ENCODE results near the gene TFCP2L1.
"Not testable (repeated sequence)": the region's sequence is repeated elsewhere in the genome, so short reads cannot be mapped to it uniquely, and the experiment has no call there.

TFCP2L1 gene

GRCh38 chr2:121234144-121234543 is 50.9 kb downstream of the TFCP2L1 start:
- no peak for TF ChIP-seq FOXP2 (optimal IDR thresholded peaks at IDR 0.05; ENCODE audit: control extremely low read depth, extremely low read length, insufficient read depth)
- TF ChIP-seq POLR2AphosphoS5 (IDR thresholded peaks at IDR 0.05; ENCODE audit: borderline replicate concordance, low read depth, low read length): no peak
- no peaks in the 10 kb centered on the region for H3K36me3 ChIP-seq (ENCODE audit: insufficient read depth, low read length)

GRCh38 chr2:121233486-121234110 is 51.4 kb downstream of the TFCP2L1 start:
- no peak overlapping the region for H3K27ac ChIP-seq
- H3K4me3 ChIP-seq: no peak overlapping the region
- H3K9ac ChIP-seq (ENCODE audit: insufficient read length): no peak overlapping the region
- TF ChIP-seq EZH2 (IDR thresholded peaks at IDR 0.05) (no peak), FOXP2 (optimal IDR thresholded peaks at IDR 0.05; ENCODE audit: control extremely low read depth, extremely low read length, insufficient read depth) (no peak), POLR2AphosphoS5 (IDR thresholded peaks at IDR 0.05; ENCODE audit: borderline replicate concordance, low read depth, low read length) (no peak)
- no peaks in the 10 kb centered on the region for H3K36me3 ChIP-seq (ENCODE audit: insufficient read depth, low read length)
- no peaks in the 10 kb centered on the region for H3K9me3 ChIP-seq (ENCODE audit: low read depth, low read length)
- DNase-seq (ENCODE audit: low read depth, low spot score): no peak

More at GRCh38 chr2:121234144-121234543, 50.9 kb downstream of the TFCP2L1 start:
- no peak for DNase-seq (ENCODE audit: low read depth, low spot score)
- no peaks in the 10 kb centered on the region for H3K9me3 ChIP-seq (ENCODE audit: low read depth, low read length)
- H3K27ac ChIP-seq: no peak overlapping the region
- H3K4me3 ChIP-seq: no peak overlapping the region
- H3K9ac ChIP-seq (ENCODE audit: insufficient read length): no peak overlapping the region

GRCh38 chr2:121232626-121233265 is 52.3 kb downstream of the TFCP2L1 start:
- no peak for DNase-seq (ENCODE audit: low read depth, low spot score)
- no peaks in the 10 kb centered on the region for H3K9me3 ChIP-seq (ENCODE audit: low read depth, low read length)
- H3K9ac ChIP-seq (ENCODE audit: insufficient read length): no peak overlapping the region
- H3K36me3 ChIP-seq (ENCODE audit: insufficient read depth, low read length): no peaks in the 10 kb centered on the region
- no peak overlapping the region for H3K27ac ChIP-seq
- TF ChIP-seq EZH2 (IDR thresholded peaks at IDR 0.05): no peak
- TF ChIP-seq POLR2AphosphoS5 (IDR thresholded peaks at IDR 0.05; ENCODE audit: borderline replicate concordance, low read depth, low read length): no peak
- no peak for TF ChIP-seq FOXP2 (optimal IDR thresholded peaks at IDR 0.05; ENCODE audit: control extremely low read depth, extremely low read length, insufficient read depth)
- H3K4me3 ChIP-seq: no peak overlapping the region

- Histone ChIP-seq H3K4me3 (no peak overlapping the region), H3K36me3 (ENCODE audit: insufficient read depth, low read length) (no peaks in the 10 kb centered on the region), H3K9me3 (ENCODE audit: low read depth, low read length) (no peaks in the 10 kb centered on the region), H3K27ac (no peak overlapping the region), H3K9ac (ENCODE audit: insufficient read length) (no peak overlapping the region)
- no peak for DNase-seq (ENCODE audit: low read depth, low spot score)
- TF ChIP-seq POLR2AphosphoS5 (IDR thresholded peaks at IDR 0.05; ENCODE audit: borderline replicate concordance, low read depth, low read length): no peak
- TF ChIP-seq FOXP2 (optimal IDR thresholded peaks at IDR 0.05; ENCODE audit: control extremely low read depth, extremely low read length, insufficient read depth): no peak
- TF ChIP-seq EZH2 (IDR thresholded peaks at IDR 0.05): no peak
Measured at GRCh38 chr2:121231385-121232000, 53.5 kb downstream of the TFCP2L1 start.

- Histone ChIP-seq H3K9ac (ENCODE audit: insufficient read length) (no peak overlapping the region), H3K4me3 (no peak overlapping the region), H3K27ac (no peak overlapping the region), H3K36me3 (ENCODE audit: insufficient read depth, low read length) (no peaks in the 10 kb centered on the region), H3K9me3 (ENCODE audit: low read depth, low read length) (no peaks in the 10 kb centered on the region)
- TF ChIP-seq EZH2 (IDR thresholded peaks at IDR 0.05) (no peak), POLR2AphosphoS5 (IDR thresholded peaks at IDR 0.05; ENCODE audit: borderline replicate concordance, low read depth, low read length) (no peak), FOXP2 (optimal IDR thresholded peaks at IDR 0.05; ENCODE audit: control extremely low read depth, extremely low read length, insufficient read depth) (no peak)
- DNase-seq (ENCODE audit: low read depth, low spot score): no peak
Measured at GRCh38 chr2:121228521-121228920, 56.5 kb downstream of the TFCP2L1 start.

- not testable (repeated sequence) for H3K36me3 ChIP-seq (ENCODE audit: insufficient read depth, low read length); H3K27ac ChIP-seq; H3K9me3 ChIP-seq (ENCODE audit: low read depth, low read length); H3K9ac ChIP-seq (ENCODE audit: insufficient read length); H3K4me3 ChIP-seq; DNase-seq (ENCODE audit: low read depth, low spot score)
Measured at GRCh38 chr2:121227381-121228144, 57.4 kb downstream of the TFCP2L1 start.

- not testable (repeated sequence) for H3K36me3 ChIP-seq (ENCODE audit: insufficient read depth, low read length); H3K9ac ChIP-seq (ENCODE audit: insufficient read length); DNase-seq (ENCODE audit: low read depth, low spot score); H3K27ac ChIP-seq; H3K9me3 ChIP-seq (ENCODE audit: low read depth, low read length); H3K4me3 ChIP-seq
Measured at GRCh38 chr2:121225681-121226080, 59.3 kb downstream of the TFCP2L1 start.

GRCh38 chr2:121220995-121221394 is 64.0 kb downstream of the TFCP2L1 start:
- no peaks in the 10 kb centered on the region for H3K36me3 ChIP-seq (ENCODE audit: insufficient read depth, low read length)
- H3K9me3 ChIP-seq (ENCODE audit: low read depth, low read length): no peaks in the 10 kb centered on the region
- H3K27ac ChIP-seq: no peak overlapping the region
- H3K9ac ChIP-seq (ENCODE audit: insufficient read length): no peak overlapping the region
- no peak overlapping the region for H3K4me3 ChIP-seq
- no peak for TF ChIP-seq POLR2AphosphoS5 (IDR thresholded peaks at IDR 0.05; ENCODE audit: borderline replicate concordance, low read depth, low read length)
- no peak for TF ChIP-seq EZH2 (IDR thresholded peaks at IDR 0.05)
- TF ChIP-seq FOXP2 (optimal IDR thresholded peaks at IDR 0.05; ENCODE audit: control extremely low read depth, extremely low read length, insufficient read depth): no peak
- no peak for DNase-seq (ENCODE audit: low read depth, low spot score)

Data from SK-N-MC (cell line).